Measurements from ENCODE around the gene PAPOLB.
A peak's percentile ranks its signal among the peaks of the same experiment; 100 is the strongest.

Gene PAPOLB

GRCh38 chr7:4851459-4852422 lies 10.1 kb downstream of the PAPOLB start:
- H3K9ac ChIP-seq (ENCODE audit: low read depth, low read length) = no peak overlapping the region
- H3K4me1 ChIP-seq (ENCODE audit: control insufficient read depth, insufficient read depth, low read length) = no peaks in the 10 kb centered on the region
- no peak overlapping the region for H3K4me3 ChIP-seq (ENCODE audit: low read depth, low read length)
- H3K27me3 ChIP-seq (ENCODE audit: control insufficient read depth, insufficient read depth, low read length) = no peaks in the 10 kb centered on the region
- no peaks in the 10 kb centered on the region for H3K9me3 ChIP-seq (ENCODE audit: control insufficient read depth, insufficient read depth, low read length)
- H3K36me3 ChIP-seq (ENCODE audit: control insufficient read depth, insufficient read depth, low read length) = no peaks in the 10 kb centered on the region

- no peaks in the 10 kb centered on the region for H3K9me3 ChIP-seq (ENCODE audit: control insufficient read depth, insufficient read depth, low read length)
- no peaks in the 10 kb centered on the region for H3K27me3 ChIP-seq (ENCODE audit: control insufficient read depth, insufficient read depth, low read length)
- H3K4me3 ChIP-seq (ENCODE audit: low read depth, low read length) = no peak overlapping the region
- H3K9ac ChIP-seq (ENCODE audit: low read depth, low read length) = no peak overlapping the region
- no peaks in the 10 kb centered on the region for H3K36me3 ChIP-seq (ENCODE audit: control insufficient read depth, insufficient read depth, low read length)
- H3K4me1 ChIP-seq (ENCODE audit: control insufficient read depth, insufficient read depth, low read length) = no peaks in the 10 kb centered on the region
Measured at GRCh38 chr7:4850262-4850795, 11.5 kb downstream of the PAPOLB start.

GRCh38 chr7:4849390-4849789 lies 12.4 kb downstream of the PAPOLB start:
- Histone ChIP-seq H3K36me3 (ENCODE audit: control insufficient read depth, insufficient read depth, low read length) (no peaks in the 10 kb centered on the region), H3K9me3 (ENCODE audit: control insufficient read depth, insufficient read depth, low read length) (no peaks in the 10 kb centered on the region), H3K9ac (ENCODE audit: low read depth, low read length) (no peak overlapping the region), H3K27me3 (ENCODE audit: control insufficient read depth, insufficient read depth, low read length) (no peaks in the 10 kb centered on the region), H3K4me1 (ENCODE audit: control insufficient read depth, insufficient read depth, low read length) (no peaks in the 10 kb centered on the region), H3K4me3 (ENCODE audit: low read depth, low read length) (no peak overlapping the region)

- no peaks in the 10 kb centered on the region for H3K9me3 ChIP-seq (ENCODE audit: control insufficient read depth, insufficient read depth, low read length)
- no peaks in the 10 kb centered on the region for H3K4me1 ChIP-seq (ENCODE audit: control insufficient read depth, insufficient read depth, low read length)
- H3K4me3 ChIP-seq (ENCODE audit: low read depth, low read length) = peak overlapping the region; percentile 8
- no peak overlapping the region for H3K9ac ChIP-seq (ENCODE audit: low read depth, low read length)
- H3K36me3 ChIP-seq (ENCODE audit: control insufficient read depth, insufficient read depth, low read length) = no peaks in the 10 kb centered on the region
- no peaks in the 10 kb centered on the region for H3K27me3 ChIP-seq (ENCODE audit: control insufficient read depth, insufficient read depth, low read length)
Measured at GRCh38 chr7:4845740-4846142, 16.1 kb downstream of the PAPOLB start.

DNA sequence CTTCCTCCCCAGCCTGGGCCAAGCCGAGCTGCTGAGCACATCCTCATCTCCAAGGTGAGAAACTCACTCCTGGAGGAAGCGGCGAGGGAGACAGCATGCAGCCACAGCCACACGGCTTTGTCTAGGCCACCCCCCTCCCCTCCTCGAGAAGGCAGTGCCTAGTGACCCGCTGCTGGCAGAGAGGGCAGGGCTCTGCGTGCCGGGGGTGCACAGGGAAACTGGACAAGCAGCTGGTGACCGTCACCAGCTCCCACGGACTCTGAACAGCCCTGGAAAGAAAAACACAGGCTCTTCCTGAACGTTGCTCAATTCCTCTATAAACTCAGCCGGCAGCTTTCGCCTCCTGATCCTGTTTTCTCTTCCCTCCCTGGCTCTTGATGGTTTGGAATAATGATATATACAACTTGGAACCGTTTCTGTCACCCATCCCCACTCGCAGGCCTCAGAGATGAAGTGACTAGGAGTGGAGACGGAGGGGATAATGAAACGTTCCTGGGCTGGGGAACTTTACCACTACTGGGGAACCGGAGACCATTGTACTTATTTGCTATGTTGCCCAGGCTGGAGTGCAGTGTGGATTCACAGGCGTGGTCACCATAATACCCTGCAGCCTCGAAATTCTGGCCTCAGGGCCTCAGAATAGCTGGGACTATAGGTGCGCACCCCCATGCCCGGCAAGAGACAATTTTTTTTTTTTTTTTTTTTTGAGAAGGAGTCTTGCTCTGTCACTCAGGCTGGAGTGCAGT lies 19.3 kb downstream of the PAPOLB start:
- H3K36me3 ChIP-seq (ENCODE audit: control insufficient read depth, insufficient read depth, low read length) = no peaks in the 10 kb centered on the region
- no peak overlapping the region for H3K9ac ChIP-seq (ENCODE audit: low read depth, low read length)
- no peaks in the 10 kb centered on the region for H3K27me3 ChIP-seq (ENCODE audit: control insufficient read depth, insufficient read depth, low read length)
- H3K4me3 ChIP-seq (ENCODE audit: low read depth, low read length) = no peak overlapping the region
- H3K9me3 ChIP-seq (ENCODE audit: control insufficient read depth, insufficient read depth, low read length) = no peaks in the 10 kb centered on the region
- no peaks in the 10 kb centered on the region for H3K4me1 ChIP-seq (ENCODE audit: control insufficient read depth, insufficient read depth, low read length)

DNA sequence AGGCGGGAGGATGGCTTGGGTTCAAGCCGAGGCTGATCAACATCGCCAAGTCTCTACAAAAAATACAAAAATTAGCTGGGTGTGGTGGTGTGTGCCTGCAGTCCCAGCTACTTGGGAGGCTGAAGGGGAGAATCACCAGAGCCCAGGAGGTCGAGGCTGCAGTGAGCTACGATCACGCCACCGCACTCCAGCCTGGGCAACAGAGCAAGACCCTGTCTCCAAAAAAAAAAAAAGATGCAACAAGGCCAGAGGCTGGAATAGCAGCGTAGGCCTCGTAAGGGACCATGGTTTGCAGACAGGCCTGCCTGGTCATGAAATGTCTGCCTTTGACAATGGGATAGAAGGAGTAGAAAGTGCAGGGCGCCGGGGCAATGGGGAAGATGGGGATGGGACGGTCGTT lies 20.0 kb downstream of the PAPOLB start:
- Histone ChIP-seq H3K27me3 (ENCODE audit: control insufficient read depth, insufficient read depth, low read length) (no peaks in the 10 kb centered on the region), H3K9ac (ENCODE audit: low read depth, low read length) (no peak overlapping the region), H3K36me3 (ENCODE audit: control insufficient read depth, insufficient read depth, low read length) (no peaks in the 10 kb centered on the region), H3K4me3 (ENCODE audit: low read depth, low read length) (no peak overlapping the region), H3K9me3 (ENCODE audit: control insufficient read depth, insufficient read depth, low read length) (no peaks in the 10 kb centered on the region), H3K4me1 (ENCODE audit: control insufficient read depth, insufficient read depth, low read length) (no peaks in the 10 kb centered on the region)

DNA sequence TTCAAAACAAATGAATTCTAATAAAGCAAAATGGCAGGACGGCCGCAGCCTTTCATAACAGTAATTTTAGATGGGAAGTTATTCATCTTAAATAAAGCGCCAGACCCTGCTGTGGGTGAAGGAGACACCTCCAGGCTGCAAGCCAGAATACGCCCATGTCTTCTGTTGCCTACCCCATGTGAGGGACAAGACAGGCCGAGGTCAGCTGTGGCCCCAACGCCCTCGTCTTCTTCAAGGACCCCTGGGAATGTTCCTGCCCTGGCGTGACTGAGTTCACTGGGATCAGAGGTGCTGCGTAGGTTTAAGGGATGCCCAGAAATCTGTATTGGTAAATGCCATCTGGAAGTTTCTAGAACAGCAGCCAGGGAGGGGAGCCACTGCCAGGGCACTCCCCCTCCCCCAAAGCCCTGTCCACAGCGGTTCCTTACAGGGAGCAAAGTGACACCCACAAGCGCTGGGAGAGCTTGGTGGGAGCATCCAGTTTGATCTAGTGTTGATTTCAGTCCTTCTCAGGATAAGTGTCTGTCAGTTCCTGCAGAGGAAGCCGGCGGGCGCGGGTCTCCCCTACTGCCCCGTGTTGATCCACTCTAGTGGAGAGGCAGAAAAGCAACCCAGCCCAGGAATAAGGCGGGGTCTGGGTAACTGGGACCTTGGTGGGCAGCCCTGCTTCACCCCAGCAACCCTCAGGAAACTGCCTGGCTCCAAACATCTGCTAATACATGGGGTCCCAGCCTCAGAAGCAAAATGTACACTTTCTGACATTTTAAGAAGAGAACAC lies 20.6 kb downstream of the PAPOLB start:
- no peak overlapping the region for H3K9ac ChIP-seq (ENCODE audit: low read depth, low read length)
- no peak overlapping the region for H3K4me3 ChIP-seq (ENCODE audit: low read depth, low read length)
- no peaks in the 10 kb centered on the region for H3K27me3 ChIP-seq (ENCODE audit: control insufficient read depth, insufficient read depth, low read length)
- no peaks in the 10 kb centered on the region for H3K9me3 ChIP-seq (ENCODE audit: control insufficient read depth, insufficient read depth, low read length)
- H3K36me3 ChIP-seq (ENCODE audit: control insufficient read depth, insufficient read depth, low read length) = no peaks in the 10 kb centered on the region
- H3K4me1 ChIP-seq (ENCODE audit: control insufficient read depth, insufficient read depth, low read length) = no peaks in the 10 kb centered on the region

DNA sequence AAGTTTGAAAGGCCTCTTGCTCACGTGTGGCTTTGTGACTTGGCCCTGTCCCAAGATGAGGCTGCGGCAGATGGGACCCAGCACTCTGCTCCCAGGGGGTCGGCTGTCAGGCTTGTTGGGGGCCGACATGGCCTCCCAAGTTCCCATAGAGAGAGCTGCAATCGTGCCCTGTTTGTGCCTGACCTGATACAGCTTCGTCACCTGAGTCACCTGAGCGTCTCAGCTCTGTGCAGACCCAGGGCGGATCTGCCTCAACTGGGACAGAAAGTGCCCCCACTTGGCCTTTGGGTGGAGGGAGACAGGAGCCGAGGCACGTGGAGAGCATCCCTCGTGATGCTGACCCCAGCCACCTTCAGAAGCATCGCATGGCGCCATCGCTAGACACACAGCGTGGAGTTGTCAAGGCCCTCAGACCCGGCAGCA lies 21.7 kb downstream of the PAPOLB start:
- Histone ChIP-seq H3K9ac (ENCODE audit: low read depth, low read length) (no peak overlapping the region), H3K4me1 (ENCODE audit: control insufficient read depth, insufficient read depth, low read length) (no peaks in the 10 kb centered on the region), H3K4me3 (ENCODE audit: low read depth, low read length) (no peak overlapping the region), H3K9me3 (ENCODE audit: control insufficient read depth, insufficient read depth, low read length) (no peaks in the 10 kb centered on the region), H3K27me3 (ENCODE audit: control insufficient read depth, insufficient read depth, low read length) (no peaks in the 10 kb centered on the region), H3K36me3 (ENCODE audit: control insufficient read depth, insufficient read depth, low read length) (no peaks in the 10 kb centered on the region)

DNA sequence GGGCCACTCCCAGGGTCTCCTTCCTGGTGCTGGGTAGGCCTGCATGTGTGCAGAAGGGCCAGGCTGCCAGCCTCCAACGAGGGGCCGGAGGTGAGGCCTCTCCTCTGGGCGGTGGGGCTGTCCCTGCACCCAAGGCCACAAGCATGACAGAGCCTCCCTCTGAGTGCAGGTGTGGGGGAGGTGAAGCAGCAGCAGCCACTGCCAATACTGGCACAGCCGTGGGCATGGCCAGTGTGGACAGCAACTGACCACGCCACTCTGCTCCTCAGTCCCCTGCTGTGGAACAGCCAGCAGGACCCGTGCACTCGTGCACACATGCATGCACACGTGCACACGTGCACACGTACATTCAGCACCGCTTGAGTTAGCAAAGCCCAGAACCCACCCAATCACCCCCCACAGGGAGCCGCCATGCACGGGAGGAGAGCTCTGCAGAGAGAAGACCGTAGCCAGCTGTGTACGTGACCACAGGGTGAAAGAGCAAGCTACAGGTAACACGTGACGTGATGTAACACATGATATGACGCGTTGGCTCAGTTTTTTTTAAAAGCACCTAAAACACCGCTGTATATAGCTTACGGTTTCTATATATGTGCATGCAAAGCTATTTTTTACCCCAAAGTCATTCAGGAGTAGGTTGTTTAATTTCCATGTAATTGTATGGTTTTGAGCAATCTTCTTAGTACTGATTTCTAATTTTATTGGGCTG lies 23.1 kb downstream of the PAPOLB start:
- Histone ChIP-seq H3K4me3 (ENCODE audit: low read depth, low read length) (no peak overlapping the region), H3K9me3 (ENCODE audit: control insufficient read depth, insufficient read depth, low read length) (no peaks in the 10 kb centered on the region), H3K36me3 (ENCODE audit: control insufficient read depth, insufficient read depth, low read length) (no peaks in the 10 kb centered on the region), H3K4me1 (ENCODE audit: control insufficient read depth, insufficient read depth, low read length) (no peaks in the 10 kb centered on the region), H3K27me3 (ENCODE audit: control insufficient read depth, insufficient read depth, low read length) (no peaks in the 10 kb centered on the region), H3K9ac (ENCODE audit: low read depth, low read length) (no peak overlapping the region)

DNA sequence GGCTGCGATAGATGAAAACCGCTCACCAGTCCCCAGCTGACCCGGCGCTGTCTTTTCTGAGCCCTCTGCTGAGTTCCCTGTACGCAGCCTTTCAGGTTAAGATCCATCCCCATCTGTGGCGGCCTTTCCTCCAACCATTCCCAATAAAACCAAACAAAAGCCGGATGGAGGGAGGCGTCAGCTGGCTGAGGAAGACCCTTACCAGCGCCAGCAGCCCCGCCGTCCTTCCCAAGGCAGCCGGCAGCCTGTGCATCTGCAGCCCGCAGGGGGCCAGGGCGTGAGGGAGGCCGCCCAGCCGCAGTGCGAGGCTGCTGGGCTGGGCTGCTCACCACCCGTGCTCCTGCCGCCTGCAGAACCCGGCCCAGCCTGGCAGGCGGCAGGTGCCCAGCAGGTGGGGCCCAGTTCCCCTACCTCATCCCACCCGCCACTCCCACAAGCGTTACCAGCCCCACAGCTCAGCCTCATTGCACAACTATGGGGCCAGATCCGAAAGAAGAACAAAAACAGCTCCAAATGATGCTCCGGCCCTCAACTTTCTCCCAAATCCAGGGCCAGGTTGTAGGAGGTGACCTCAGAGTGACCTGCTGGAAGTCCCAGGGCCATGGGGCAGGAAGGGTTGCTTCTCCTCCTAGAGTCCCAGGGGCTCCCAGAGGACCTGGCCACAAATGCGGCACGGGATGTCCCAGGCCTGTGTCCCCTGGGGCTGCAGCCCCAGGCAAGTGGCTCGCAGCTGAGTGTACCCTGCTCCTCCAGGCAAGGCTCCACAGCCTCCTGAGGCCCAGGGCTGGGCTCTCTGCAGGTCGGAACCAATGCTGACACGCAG lies 23.8 kb downstream of the PAPOLB start:
- no peaks in the 10 kb centered on the region for H3K27me3 ChIP-seq (ENCODE audit: control insufficient read depth, insufficient read depth, low read length)
- no peak overlapping the region for H3K4me3 ChIP-seq (ENCODE audit: low read depth, low read length)
- H3K36me3 ChIP-seq (ENCODE audit: control insufficient read depth, insufficient read depth, low read length) = no peaks in the 10 kb centered on the region
- no peak overlapping the region for H3K9ac ChIP-seq (ENCODE audit: low read depth, low read length)
- H3K9me3 ChIP-seq (ENCODE audit: control insufficient read depth, insufficient read depth, low read length) = no peaks in the 10 kb centered on the region
- H3K4me1 ChIP-seq (ENCODE audit: control insufficient read depth, insufficient read depth, low read length) = no peaks in the 10 kb centered on the region
